ENCODE data around the gene COX5B. TPM values are rescaled to one million over a fixed set of nuclear protein-coding genes. Genes with fewer than 3 reads are reported as not detected.
"Not testable (repeated sequence)": the region's sequence is repeated elsewhere in the genome, so short reads cannot be mapped to it uniquely, and the experiment has no call there.

COX5B gene
- total and polyA plus RNA-seq, 9 of the 15 experiments (the other 6 are each of a cell fraction or from before 2014, with no cell fraction given) = 154 to 1,424 (median 487) TPM

- intact Hi-C loops (cut with micrococcal nuclease); POLR2A ChIA-PET: not testable (repeated sequence)
- 33% methylated on average over 6 of the region's 14 CpGs for WGBS (ENCODE audit: insufficient coverage, low coverage, missing lambda C conversion rate)
Measured at GRCh38 chr2:97618939-97619827, 26.7 kb upstream of the COX5B start.

More at GRCh38 chr2:97618939-97619827, 26.7 kb upstream of the COX5B start:
- H3K4me3 ChIP-seq; H3K27ac ChIP-seq (ENCODE audit: extremely low read depth, low read depth, low read length); H3K9me3 ChIP-seq (replicated peaks; ENCODE audit: control insufficient read depth, insufficient read depth, low read depth, low read length); H4K20me1 ChIP-seq (replicated peaks; ENCODE audit: control insufficient read depth, insufficient read depth, low read length); H3K4me2 ChIP-seq (ENCODE audit: insufficient read depth, low read length); H3K36me3 ChIP-seq (ENCODE audit: control insufficient read depth, insufficient read depth, low read length); H3K4me1 ChIP-seq (replicated peaks in 1 of 2; ENCODE audit: control insufficient read depth in 2 of 2, insufficient read depth in 2 of 2, low read length in 2 of 2); H3K9me1 ChIP-seq (ENCODE audit: control insufficient read depth, insufficient read depth, low read length); H3K27me3 ChIP-seq (ENCODE audit: control insufficient read depth in 2 of 2, insufficient read depth in 2 of 2, low read length in 2 of 2); H3K79me2 ChIP-seq (ENCODE audit: control insufficient read depth, insufficient read depth, low read length); CTCF ChIA-PET (ENCODE audit: low intra/inter-chr PET ratio); BruUV-seq (replicated peaks); TF ChIP-seq JUND (IDR thresholded peaks at IDR 0.05; ENCODE audit: borderline replicate concordance, low read depth, low read length): not testable (repeated sequence)
- Histone ChIP-seq H3K9ac (ENCODE audit: insufficient read depth in 1 of 2, low read depth in 2 of 2, low read length in 2 of 2) (peak overlapping the region in 1 of 2 experiments; percentile 35; a peak in 1 of 4 replicates), H2AFZ (ENCODE audit: low read depth, low read length) (0 out of 2 replicates have a peak overlapping the region, but pooled peaks have one; percentile 33)
- ATAC-seq = peak; percentile 78
- peak; percentile 47 for TF ChIP-seq VEZF1 (CRISPR knock-in tag; IDR thresholded peaks at IDR 0.05)
- TF ChIP-seq FOSL1 (tag; conservative IDR thresholded peaks at IDR 0.05) = peak; percentile 69
- TF ChIP-seq JUND (tag; IDR thresholded peaks at IDR 0.05; ENCODE audit: borderline replicate concordance, low read depth, low read length) = peak; percentile 26; the same call in 1 of the 3 replicates
- peak in 1 of 4 experiments; percentile 16 for DNase-seq (ENCODE audit: extremely low read depth in 1 of 4, low spot score in 3 of 4)
- in situ Hi-C loops (cut with MboI) = loop anchor here (5.0 kb wide), 1 partner anchor 1557 kb away; no protein-coding TSS in a partner anchor
- peak; percentile 68 for FAIRE-seq

All from K562 (cell line).